ENCODE results near the gene IGLON5.

Gene IGLON5

DNA sequence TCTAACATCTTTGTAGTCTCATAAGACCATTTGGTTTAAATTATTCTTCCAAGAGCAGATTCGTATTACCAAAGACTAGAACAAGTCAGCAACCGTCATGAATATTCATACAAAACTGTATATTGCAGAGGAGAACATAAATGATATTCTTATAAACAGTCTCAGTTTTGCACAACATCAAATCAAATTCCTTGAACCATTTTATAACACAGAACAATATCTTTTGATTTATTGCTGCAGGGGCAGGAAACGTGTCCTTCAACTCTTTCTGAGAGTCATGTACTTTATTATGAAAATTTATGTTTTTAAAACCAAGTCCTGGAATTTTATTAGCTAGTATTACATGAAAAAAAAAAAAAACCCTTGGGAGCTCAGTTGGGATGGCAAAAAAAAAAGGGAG is 34.3 kb upstream of the IGLON5 start:
- POLR2A ChIA-PET, result no interaction called here
- no peak for TF ChIP-seq HDGF (IDR thresholded peaks at IDR 0.05; ENCODE audit: borderline replicate concordance)
- TF ChIP-seq FOXM1 (IDR thresholded peaks at IDR 0.05; ENCODE audit: borderline replicate concordance), result no peak
- no peak for TF ChIP-seq NFRKB (IDR thresholded peaks at IDR 0.05)
- no peak for TF ChIP-seq ARNT (IDR thresholded peaks at IDR 0.05)
- no peak for DNase-seq (ENCODE audit: extremely low spot score)
- CTCF ChIA-PET, result no interaction called here

DNA sequence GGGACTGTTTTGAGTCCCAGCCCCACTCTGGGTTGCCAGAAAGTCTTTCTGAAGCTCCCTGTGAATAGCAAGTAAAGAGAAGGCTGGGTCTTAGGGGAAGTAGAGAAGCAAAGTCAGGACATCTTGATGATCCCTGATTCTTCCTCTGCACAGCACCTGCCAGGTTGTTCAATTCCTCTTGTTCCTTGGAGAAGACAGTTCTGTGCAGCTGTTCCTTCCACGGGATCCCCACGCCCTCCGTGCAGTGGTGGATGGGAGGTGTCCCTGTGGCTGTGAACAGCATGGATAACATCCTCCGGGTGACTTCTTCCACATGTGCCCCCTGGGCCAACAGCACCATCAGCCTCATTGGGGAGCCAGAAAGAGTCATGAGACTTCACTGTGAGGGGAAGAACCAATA is 29.1 kb upstream of the IGLON5 start:
- POLR2A ChIA-PET, result no interaction called here
- TF ChIP-seq TARDBP (IDR thresholded peaks at IDR 0.05) (no peak), ZNF384 (IDR thresholded peaks at IDR 0.05) (no peak), HDGF (IDR thresholded peaks at IDR 0.05; ENCODE audit: borderline replicate concordance) (no peak), SP1 (IDR thresholded peaks at IDR 0.05) (no peak), BHLHE40 (IDR thresholded peaks at IDR 0.05; ENCODE audit: borderline replicate concordance) (no peak), FOXM1 (IDR thresholded peaks at IDR 0.05; ENCODE audit: borderline replicate concordance) (no peak)
- CTCF ChIA-PET, result no interaction called here
- DNase-seq (ENCODE audit: extremely low spot score), result no peak

DNA sequence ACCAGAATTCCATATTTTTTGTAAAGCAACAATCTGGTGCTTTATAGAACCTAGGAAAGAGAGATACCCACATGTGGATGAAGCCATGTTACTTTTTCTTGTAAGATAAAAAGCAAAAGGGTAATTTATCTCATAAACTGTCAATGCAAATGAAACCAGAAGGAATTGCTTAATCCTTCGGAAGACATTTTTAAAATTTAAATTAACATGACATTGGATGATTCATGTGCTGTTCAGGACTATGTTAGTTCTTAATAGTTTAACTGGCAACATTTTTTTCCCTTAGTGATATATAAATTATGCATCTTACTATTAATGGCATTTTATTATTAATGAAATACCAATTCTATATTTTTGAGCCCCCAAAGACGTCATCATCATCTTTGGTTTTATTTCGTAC is 25.8 kb upstream of the IGLON5 start:
- ChIA-PET POLR2A (no interaction called here), CTCF (no interaction called here)
- DNase-seq (ENCODE audit: extremely low spot score), result no peak
- no peak for TF ChIP-seq LEF1 (IDR thresholded peaks at IDR 0.05; ENCODE audit: borderline replicate concordance)
- no peak for TF ChIP-seq SUZ12 (IDR thresholded peaks at IDR 0.05)
- no peak for TF ChIP-seq CTBP1 (IDR thresholded peaks at IDR 0.05; ENCODE audit: borderline replicate concordance)
- TF ChIP-seq BHLHE40 (IDR thresholded peaks at IDR 0.05; ENCODE audit: borderline replicate concordance), result no peak
- no peak for TF ChIP-seq SP1 (IDR thresholded peaks at IDR 0.05)
- TF ChIP-seq FOXA1 (IDR thresholded peaks at IDR 0.05), result no peak
- no peak for TF ChIP-seq L3MBTL2 (conservative IDR thresholded peaks at IDR 0.05)
- TF ChIP-seq FOXM1 (IDR thresholded peaks at IDR 0.05; ENCODE audit: borderline replicate concordance), result no peak
- TF ChIP-seq, protein P1, sequence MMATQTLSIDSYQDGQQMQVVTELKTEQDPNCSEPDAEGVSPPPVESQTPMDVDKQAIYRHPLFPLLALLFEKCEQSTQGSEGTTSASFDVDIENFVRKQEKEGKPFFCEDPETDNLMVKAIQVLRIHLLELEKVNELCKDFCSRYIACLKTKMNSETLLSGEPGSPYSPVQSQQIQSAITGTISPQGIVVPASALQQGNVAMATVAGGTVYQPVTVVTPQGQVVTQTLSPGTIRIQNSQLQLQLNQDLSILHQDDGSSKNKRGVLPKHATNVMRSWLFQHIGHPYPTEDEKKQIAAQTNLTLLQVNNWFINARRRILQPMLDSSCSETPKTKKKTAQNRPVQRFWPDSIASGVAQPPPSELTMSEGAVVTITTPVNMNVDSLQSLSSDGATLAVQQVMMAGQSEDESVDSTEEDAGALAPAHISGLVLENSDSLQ (IDR thresholded peaks at IDR 0.05), result no peak
- TF ChIP-seq TARDBP (IDR thresholded peaks at IDR 0.05), result no peak
- no peak for TF ChIP-seq ZNF384 (IDR thresholded peaks at IDR 0.05)
- TF ChIP-seq HDGF (IDR thresholded peaks at IDR 0.05; ENCODE audit: borderline replicate concordance), result no peak
- no peak for TF ChIP-seq ARNT (IDR thresholded peaks at IDR 0.05)
- TF ChIP-seq ELF4 (IDR thresholded peaks at IDR 0.05), result no peak
- no peak for TF ChIP-seq NFRKB (IDR thresholded peaks at IDR 0.05)
- TF ChIP-seq FOXK2 (IDR thresholded peaks at IDR 0.05), result no peak

DNA sequence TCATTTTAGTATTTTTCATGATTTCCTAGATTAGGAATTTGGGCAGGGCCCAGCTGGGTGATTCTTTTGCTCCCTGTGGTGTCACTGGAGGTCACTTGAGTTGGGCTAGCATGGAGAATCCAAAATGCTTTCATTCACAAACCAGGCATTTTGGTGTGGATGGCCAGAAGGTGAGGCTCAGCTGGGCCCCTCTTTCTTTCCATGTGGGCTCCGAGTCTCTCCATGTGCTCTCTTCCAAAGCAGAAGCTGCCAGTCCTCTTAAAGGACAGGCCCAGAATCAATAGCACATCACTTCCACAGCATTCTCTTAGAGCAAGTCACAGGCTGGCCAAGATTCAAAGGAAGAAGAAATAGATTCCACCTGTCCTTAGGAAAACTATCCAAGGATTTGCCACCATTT is 21.8 kb upstream of the IGLON5 start:
- ChIA-PET POLR2A (no interaction called here), CTCF (no interaction called here)
- no peak for DNase-seq (ENCODE audit: extremely low spot score)
- TF ChIP-seq ELF4 (IDR thresholded peaks at IDR 0.05), result no peak
- TF ChIP-seq BHLHE40 (IDR thresholded peaks at IDR 0.05; ENCODE audit: borderline replicate concordance), result no peak
- no peak for TF ChIP-seq HDGF (IDR thresholded peaks at IDR 0.05; ENCODE audit: borderline replicate concordance)
- TF ChIP-seq TARDBP (IDR thresholded peaks at IDR 0.05), result no peak
- no peak for TF ChIP-seq ZNF384 (IDR thresholded peaks at IDR 0.05)
- no peak for TF ChIP-seq SP1 (IDR thresholded peaks at IDR 0.05)
- TF ChIP-seq NFRKB (IDR thresholded peaks at IDR 0.05), result no peak

DNA sequence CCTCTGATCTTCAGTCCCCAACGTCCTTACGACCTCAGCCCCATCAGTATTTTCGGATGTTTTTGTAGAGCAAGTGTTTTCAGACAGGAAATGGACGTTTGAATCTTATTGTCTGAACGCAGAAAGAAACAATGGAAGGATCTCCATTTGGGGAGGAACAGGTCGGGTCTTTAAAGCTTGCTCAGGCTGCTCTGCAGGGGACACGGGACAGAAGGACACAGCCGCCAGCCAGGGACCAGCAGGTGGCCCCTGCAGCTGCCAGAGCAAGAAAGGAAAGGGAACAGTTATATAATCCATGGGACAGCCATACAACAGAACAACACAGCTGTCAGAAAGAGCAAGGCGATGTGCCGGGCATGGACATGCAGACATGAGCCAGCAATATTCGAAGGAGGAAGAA is 18.5 kb upstream of the IGLON5 start:
- DNase-seq (ENCODE audit: extremely low spot score), result no peak
- ChIA-PET CTCF (no interaction called here), POLR2A (no interaction called here)
- TF ChIP-seq SUZ12 (IDR thresholded peaks at IDR 0.05) (no peak), ELF4 (IDR thresholded peaks at IDR 0.05) (no peak), CTBP1 (IDR thresholded peaks at IDR 0.05; ENCODE audit: borderline replicate concordance) (no peak), LEF1 (IDR thresholded peaks at IDR 0.05; ENCODE audit: borderline replicate concordance) (no peak)

DNA sequence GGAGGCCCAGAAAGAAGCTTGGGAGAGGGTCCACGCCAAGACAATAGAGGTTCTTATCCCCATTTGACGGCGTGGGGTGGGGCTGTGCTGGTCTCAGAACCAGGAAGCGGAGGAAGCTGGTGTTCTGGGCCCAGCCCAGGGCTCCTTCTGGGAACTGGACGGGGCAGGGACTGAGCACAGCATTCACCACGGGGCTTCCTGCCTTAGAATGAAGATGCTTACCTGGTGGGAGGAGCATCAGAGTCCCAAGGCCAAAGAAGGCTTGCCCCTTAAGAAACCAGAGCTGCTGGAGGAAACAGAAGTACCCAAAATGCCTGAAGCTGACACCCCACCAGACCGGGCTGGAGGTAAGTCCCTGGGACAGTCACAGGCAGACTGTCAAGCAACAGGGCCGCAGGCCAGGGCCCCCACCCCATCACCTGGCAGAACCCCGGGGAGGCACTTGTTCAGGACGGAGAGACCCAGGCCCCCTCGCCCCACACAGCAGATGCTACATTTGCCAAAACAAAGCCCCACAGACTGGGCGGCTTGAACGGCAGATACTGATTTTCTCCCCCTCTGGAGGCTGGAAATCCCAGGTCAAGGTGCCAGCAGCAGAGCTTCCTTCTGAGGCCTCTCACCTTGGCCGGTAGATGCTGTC is 17.8 kb upstream of the IGLON5 start:
- ChIA-PET CTCF (no interaction called here), POLR2A (no interaction called here)
- no peak for TF ChIP-seq FOXK2 (IDR thresholded peaks at IDR 0.05)
- TF ChIP-seq TARDBP (IDR thresholded peaks at IDR 0.05), result no peak
- no peak for TF ChIP-seq SUZ12 (IDR thresholded peaks at IDR 0.05)
- TF ChIP-seq NFRKB (IDR thresholded peaks at IDR 0.05), result no peak
- no peak for TF ChIP-seq ELF4 (IDR thresholded peaks at IDR 0.05)
- TF ChIP-seq SP1 (IDR thresholded peaks at IDR 0.05), result no peak
- no peak for TF ChIP-seq L3MBTL2 (conservative IDR thresholded peaks at IDR 0.05)
- no peak for TF ChIP-seq CTBP1 (IDR thresholded peaks at IDR 0.05; ENCODE audit: borderline replicate concordance)
- DNase-seq (ENCODE audit: extremely low spot score), result no peak

DNA sequence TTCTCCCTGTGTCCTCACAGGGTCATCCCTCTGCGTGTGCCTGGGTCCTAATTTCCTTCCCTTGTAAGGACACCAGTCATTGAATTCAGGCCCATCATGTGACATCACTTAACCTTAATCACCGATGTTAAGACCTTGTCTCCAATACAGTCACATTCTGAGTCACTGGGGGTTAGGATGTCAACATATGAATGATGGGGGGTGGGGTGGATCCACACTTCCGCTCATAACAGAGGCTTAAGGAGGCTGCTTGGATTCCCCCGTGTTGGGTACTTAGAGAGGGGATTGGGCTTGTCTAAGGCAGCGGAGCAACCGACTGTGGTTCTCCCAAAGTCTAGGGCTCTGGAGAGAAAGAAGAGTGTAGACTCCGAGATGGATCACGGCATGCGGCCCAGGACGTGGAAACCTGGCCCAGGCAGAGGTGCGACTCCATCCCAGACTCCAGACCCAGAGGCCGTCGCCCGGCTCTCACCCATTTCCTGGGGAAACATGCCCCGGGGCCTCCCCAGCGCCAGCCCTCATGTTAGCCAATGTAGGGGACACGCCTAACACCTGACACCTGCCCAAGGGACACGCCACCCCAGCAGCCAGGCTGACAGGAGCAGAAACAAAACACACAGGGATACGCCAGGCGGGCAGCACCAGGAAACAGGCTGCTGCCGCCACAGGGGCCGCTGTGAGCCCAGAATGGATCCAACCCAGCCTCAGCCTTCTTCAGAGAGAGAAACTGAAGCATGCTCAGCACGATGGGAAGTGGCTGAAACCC is 17.1 kb upstream of the IGLON5 start:
- TF ChIP-seq NFRKB (IDR thresholded peaks at IDR 0.05) (no peak), HDGF (IDR thresholded peaks at IDR 0.05; ENCODE audit: borderline replicate concordance) (no peak), LEF1 (IDR thresholded peaks at IDR 0.05; ENCODE audit: borderline replicate concordance) (no peak), CTBP1 (IDR thresholded peaks at IDR 0.05; ENCODE audit: borderline replicate concordance) (no peak), FOXK2 (IDR thresholded peaks at IDR 0.05) (no peak)
- CTCF ChIA-PET, result no interaction called here
- POLR2A ChIA-PET, result no interaction called here
- DNase-seq (ENCODE audit: extremely low spot score), result no peak

DNA sequence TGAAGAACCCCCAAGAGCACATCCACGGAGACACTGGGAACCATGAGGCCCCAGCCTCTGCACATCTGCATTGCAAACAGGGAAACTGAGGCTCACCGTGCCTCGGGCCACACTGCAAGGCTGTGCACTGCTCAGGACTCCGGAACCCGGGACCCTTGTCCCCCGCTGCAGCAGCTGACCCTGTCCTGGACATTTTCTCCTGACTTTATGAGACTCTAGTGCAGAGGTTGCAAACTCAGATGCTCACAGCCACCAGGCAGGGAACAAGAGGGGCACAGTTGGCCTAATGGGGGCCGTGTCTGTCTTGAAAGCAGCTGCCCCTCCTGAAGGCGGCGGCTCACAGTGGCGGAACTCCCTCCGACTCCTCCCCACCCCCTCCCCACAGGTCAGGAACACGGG is 16.5 kb upstream of the IGLON5 start:
- no peak for DNase-seq (ENCODE audit: extremely low spot score)
- TF ChIP-seq FOXA1 (IDR thresholded peaks at IDR 0.05), result no peak
- TF ChIP-seq ARNT (IDR thresholded peaks at IDR 0.05), result no peak
- TF ChIP-seq LEF1 (IDR thresholded peaks at IDR 0.05; ENCODE audit: borderline replicate concordance), result no peak
- no peak for TF ChIP-seq ELF4 (IDR thresholded peaks at IDR 0.05)
- no peak for TF ChIP-seq FOXM1 (IDR thresholded peaks at IDR 0.05; ENCODE audit: borderline replicate concordance)
- no peak for TF ChIP-seq CTBP1 (IDR thresholded peaks at IDR 0.05; ENCODE audit: borderline replicate concordance)
- no peak for TF ChIP-seq SUZ12 (IDR thresholded peaks at IDR 0.05)
- no peak for TF ChIP-seq TARDBP (IDR thresholded peaks at IDR 0.05)
- no peak for TF ChIP-seq FOXK2 (IDR thresholded peaks at IDR 0.05)
- TF ChIP-seq L3MBTL2 (conservative IDR thresholded peaks at IDR 0.05), result no peak
- no peak for TF ChIP-seq ZNF384 (IDR thresholded peaks at IDR 0.05)
- TF ChIP-seq HDGF (IDR thresholded peaks at IDR 0.05; ENCODE audit: borderline replicate concordance), result no peak
- TF ChIP-seq, protein P1 (IDR thresholded peaks at IDR 0.05), result no peak
- no peak for TF ChIP-seq BHLHE40 (IDR thresholded peaks at IDR 0.05; ENCODE audit: borderline replicate concordance)
- TF ChIP-seq NFRKB (IDR thresholded peaks at IDR 0.05), result no peak
- no peak for TF ChIP-seq SP1 (IDR thresholded peaks at IDR 0.05)
- CTCF ChIA-PET, result no interaction called here
- POLR2A ChIA-PET, result no interaction called here
